ENCODE data around the gene ZNRF4.
"Not testable (repeated sequence)": the region's sequence is repeated elsewhere in the genome, so short reads cannot be mapped to it uniquely, and the experiment has no call there.

The ZNRF4 gene

DNA sequence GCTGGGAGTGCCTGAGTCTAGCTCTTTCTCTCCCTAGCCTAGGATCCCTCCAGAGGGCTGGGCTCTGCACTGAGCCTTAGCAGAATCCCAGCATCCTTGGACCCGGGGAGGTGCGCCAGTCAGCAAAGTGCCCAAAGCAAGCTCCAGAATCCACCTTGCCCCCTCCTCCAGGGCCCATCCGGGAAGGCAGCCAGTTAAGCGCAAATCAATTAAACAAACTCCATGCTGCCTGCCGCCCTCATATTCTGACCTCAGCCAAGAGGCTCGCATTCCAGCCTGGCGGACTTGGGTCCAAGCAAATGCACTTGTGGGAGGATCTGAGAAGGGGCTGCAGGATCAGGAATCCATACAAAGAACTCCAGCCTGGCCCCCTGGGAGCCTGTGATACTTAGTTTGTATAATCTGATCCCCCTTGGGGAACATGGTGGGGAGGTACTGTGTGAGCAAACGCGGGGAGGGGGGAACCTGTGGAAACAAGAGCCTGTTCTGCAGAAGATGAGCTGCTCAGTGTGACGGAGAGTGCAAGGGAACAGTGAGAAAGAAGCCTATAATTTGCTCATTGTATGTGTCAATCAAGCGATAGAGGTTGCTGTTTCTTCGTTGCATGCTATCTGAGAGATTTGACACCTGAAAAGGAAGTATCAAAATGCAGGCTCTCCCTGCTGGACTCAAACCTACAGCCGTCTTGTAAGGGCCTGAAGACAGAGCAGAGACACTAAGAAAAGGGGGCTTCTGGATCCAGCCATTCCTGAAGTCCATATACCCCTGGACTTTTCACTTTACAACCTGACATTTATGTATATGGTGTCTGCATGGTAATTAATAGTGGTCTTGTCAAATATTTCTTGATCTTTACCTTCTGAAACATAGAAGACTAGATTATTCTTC is 29.4 kb downstream of the ZNRF4 start:
- TF ChIP-seq YY1 (IDR thresholded peaks at IDR 0.05; ENCODE audit: insufficient read depth, insufficient read length): no peak
- TF ChIP-seq ZNF274 (IDR thresholded peaks at IDR 0.05; ENCODE audit: low read depth, low read length): no peak
- TF ChIP-seq SUZ12 (IDR thresholded peaks at IDR 0.05; ENCODE audit: extremely low read depth, insufficient read depth, insufficient read length): no peak
- peak; percentile 66 for DNase-seq (ENCODE audit: low read depth, low spot score)
- H3K9me3 ChIP-seq (ENCODE audit: insufficient read depth, low read length): peaks cover 24% of the 10 kb centered on the region; the same call in 1 of the 2 replicates
- no peaks in the 10 kb centered on the region for H3K36me3 ChIP-seq (ENCODE audit: insufficient read depth, insufficient read length, low read length)
- H3K4me1 ChIP-seq (ENCODE audit: insufficient read depth, insufficient read length): peaks cover 9% of the 10 kb centered on the region
- no peak overlapping the region for H3K9ac ChIP-seq (ENCODE audit: insufficient read length, low read depth)
- no peak overlapping the region for H3K4me3 ChIP-seq (ENCODE audit: insufficient read length, low read depth)
- H3K27me3 ChIP-seq (ENCODE audit: insufficient read depth, insufficient read length): peaks cover 4% of the 10 kb centered on the region

DNA sequence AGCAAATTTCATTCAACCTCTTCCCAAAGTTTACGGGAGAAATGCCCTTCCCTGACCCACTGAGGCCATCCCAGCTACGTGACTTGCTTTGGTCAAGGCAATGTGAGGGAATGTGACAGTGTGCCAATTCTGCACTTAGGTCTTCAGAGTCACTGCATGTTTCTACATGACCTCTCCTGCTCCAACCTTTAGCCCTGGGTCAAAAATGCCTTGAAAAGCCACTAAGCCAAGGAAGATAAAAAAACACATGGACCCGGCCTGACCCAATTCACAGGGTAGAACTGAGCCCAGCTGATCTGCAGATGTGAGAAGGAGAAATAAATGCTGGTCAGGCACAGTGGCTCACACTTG is 30.0 kb downstream of the ZNRF4 start:
- Histone ChIP-seq H3K36me3 (ENCODE audit: insufficient read depth, insufficient read length, low read length) (no peaks in the 10 kb centered on the region), H3K9me3 (ENCODE audit: insufficient read depth, low read length) (peaks cover 24% of the 10 kb centered on the region; the same call in 1 of the 2 replicates), H3K4me3 (ENCODE audit: insufficient read length, low read depth) (no peak overlapping the region), H3K4me1 (ENCODE audit: insufficient read depth, insufficient read length) (peaks cover 11% of the 10 kb centered on the region), H3K9ac (ENCODE audit: insufficient read length, low read depth) (no peak overlapping the region), H3K27me3 (ENCODE audit: insufficient read depth, insufficient read length) (peaks cover 8% of the 10 kb centered on the region)
- no peak for DNase-seq (ENCODE audit: low read depth, low spot score)
- no peak for TF ChIP-seq YY1 (IDR thresholded peaks at IDR 0.05; ENCODE audit: insufficient read depth, insufficient read length)
- no peak for TF ChIP-seq SUZ12 (IDR thresholded peaks at IDR 0.05; ENCODE audit: extremely low read depth, insufficient read depth, insufficient read length)
- no peak for TF ChIP-seq ZNF274 (IDR thresholded peaks at IDR 0.05; ENCODE audit: low read depth, low read length)

DNA sequence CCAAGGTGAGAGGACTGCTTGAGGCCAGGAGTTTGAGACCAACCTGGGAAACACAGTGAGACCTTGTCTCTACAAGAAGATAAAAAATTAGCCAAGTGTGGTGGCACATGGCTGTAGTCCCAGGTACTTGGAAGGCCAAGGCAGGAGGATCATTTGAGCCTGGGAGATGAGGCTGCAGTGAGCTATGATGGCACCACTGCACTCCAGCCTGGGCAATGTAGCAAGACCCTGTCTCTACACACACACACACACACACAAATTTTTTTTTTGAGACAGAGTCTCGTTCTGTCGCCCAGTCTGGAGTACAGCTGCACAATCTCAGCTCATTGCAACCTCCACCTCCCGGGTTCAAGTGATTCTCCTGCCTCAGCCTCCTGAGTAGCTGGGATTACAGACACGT is 30.4 kb downstream of the ZNRF4 start:
- peaks cover 22% of the 10 kb centered on the region; the same call in 1 of the 2 replicates for H3K9me3 ChIP-seq (ENCODE audit: insufficient read depth, low read length)
- H3K4me3 ChIP-seq (ENCODE audit: insufficient read length, low read depth); H3K36me3 ChIP-seq (ENCODE audit: insufficient read depth, insufficient read length, low read length); DNase-seq (ENCODE audit: low read depth, low spot score); H3K9ac ChIP-seq (ENCODE audit: insufficient read length, low read depth): not testable (repeated sequence)
- H3K27me3 ChIP-seq (ENCODE audit: insufficient read depth, insufficient read length): peaks cover 11% of the 10 kb centered on the region
- H3K4me1 ChIP-seq (ENCODE audit: insufficient read depth, insufficient read length): peaks cover 11% of the 10 kb centered on the region

DNA sequence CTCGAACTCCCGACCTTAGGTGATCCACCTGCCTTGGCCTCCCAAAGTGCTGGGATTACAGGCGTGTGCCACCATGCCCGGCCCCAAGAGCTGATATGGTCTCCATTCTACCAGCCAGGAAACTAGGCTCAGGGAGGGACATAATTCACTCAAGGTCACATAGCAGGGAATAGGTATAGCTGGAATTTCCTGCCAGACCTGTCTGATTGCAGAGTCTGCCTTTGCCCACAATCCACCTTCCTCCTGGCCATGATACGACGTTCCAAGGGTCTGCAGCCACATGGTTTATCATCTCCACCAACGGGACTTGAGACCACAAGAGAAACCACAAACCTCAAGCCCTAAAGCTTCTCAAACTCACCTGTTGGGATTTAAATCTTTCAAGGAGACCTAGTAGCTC is 32.0 kb downstream of the ZNRF4 start:
- no peak overlapping the region for H3K9ac ChIP-seq (ENCODE audit: insufficient read length, low read depth)
- H3K4me3 ChIP-seq (ENCODE audit: insufficient read length, low read depth): no peak overlapping the region
- no peak for DNase-seq (ENCODE audit: low read depth, low spot score)
- H3K9me3 ChIP-seq (ENCODE audit: insufficient read depth, low read length): peaks cover 7% of the 10 kb centered on the region; the same call in 1 of the 2 replicates
- peaks cover 15% of the 10 kb centered on the region for H3K4me1 ChIP-seq (ENCODE audit: insufficient read depth, insufficient read length)
- TF ChIP-seq SUZ12 (IDR thresholded peaks at IDR 0.05; ENCODE audit: extremely low read depth, insufficient read depth, insufficient read length): no peak
- TF ChIP-seq YY1 (IDR thresholded peaks at IDR 0.05; ENCODE audit: insufficient read depth, insufficient read length): no peak
- TF ChIP-seq ZNF274 (IDR thresholded peaks at IDR 0.05; ENCODE audit: low read depth, low read length): no peak
- no peaks in the 10 kb centered on the region for H3K36me3 ChIP-seq (ENCODE audit: insufficient read depth, insufficient read length, low read length)
- peaks cover 21% of the 10 kb centered on the region for H3K27me3 ChIP-seq (ENCODE audit: insufficient read depth, insufficient read length)

DNA sequence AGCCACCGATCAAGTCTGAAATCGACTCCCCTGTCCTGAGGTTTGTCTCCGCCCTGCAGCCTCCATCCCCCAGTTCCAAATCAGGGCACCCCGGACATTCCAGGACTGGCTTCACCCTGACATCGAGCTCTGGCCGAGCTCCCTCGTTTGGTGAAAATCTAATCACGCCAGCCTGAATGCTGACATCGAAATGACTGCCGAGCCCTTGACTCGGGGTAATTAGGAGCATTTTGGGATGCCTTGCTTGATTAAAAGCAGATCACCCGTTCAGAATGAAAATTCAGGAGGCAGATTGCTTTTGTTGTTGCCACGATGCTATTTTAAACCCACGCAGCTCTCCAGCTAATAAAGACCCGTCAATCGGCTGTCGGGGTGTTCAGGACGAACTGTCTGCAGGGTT is 34.3 kb downstream of the ZNRF4 start:
- Histone ChIP-seq H3K4me1 (ENCODE audit: insufficient read depth, insufficient read length) (peaks cover 14% of the 10 kb centered on the region), H3K9ac (ENCODE audit: insufficient read length, low read depth) (no peak overlapping the region), H3K36me3 (ENCODE audit: insufficient read depth, insufficient read length, low read length) (no peaks in the 10 kb centered on the region), H3K9me3 (ENCODE audit: insufficient read depth, low read length) (no peaks in the 10 kb centered on the region), H3K4me3 (ENCODE audit: insufficient read length, low read depth) (no peak overlapping the region), H3K27me3 (ENCODE audit: insufficient read depth, insufficient read length) (peaks cover 44% of the 10 kb centered on the region)
- no peak for TF ChIP-seq SUZ12 (IDR thresholded peaks at IDR 0.05; ENCODE audit: extremely low read depth, insufficient read depth, insufficient read length)
- TF ChIP-seq YY1 (IDR thresholded peaks at IDR 0.05; ENCODE audit: insufficient read depth, insufficient read length): no peak
- TF ChIP-seq ZNF274 (IDR thresholded peaks at IDR 0.05; ENCODE audit: low read depth, low read length): no peak
- no peak for DNase-seq (ENCODE audit: low read depth, low spot score)

DNA sequence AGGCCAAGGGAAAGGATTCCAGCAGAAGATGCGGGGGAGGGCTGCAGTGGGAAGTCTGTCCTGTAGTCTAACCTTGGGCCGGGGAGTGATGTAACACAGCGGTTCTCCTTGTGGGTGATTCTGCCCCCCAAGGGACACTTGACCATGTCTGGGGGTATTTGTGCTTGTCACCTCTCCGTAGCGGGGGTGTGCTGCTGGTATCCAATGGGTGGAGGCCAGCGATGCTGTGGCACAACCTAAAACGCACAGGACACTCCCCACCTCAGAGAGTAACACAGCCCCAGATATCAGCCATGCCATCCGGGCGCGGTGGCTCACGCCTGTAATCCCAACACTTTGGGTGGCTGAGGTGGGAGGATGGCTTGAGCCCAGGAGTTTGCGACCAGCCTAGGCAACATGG is 36.3 kb downstream of the ZNRF4 start:
- Histone ChIP-seq H3K9ac (ENCODE audit: insufficient read length, low read depth) (peak overlapping the region; percentile 32), H3K36me3 (ENCODE audit: insufficient read depth, insufficient read length, low read length) (no peaks in the 10 kb centered on the region), H3K4me1 (ENCODE audit: insufficient read depth, insufficient read length) (peaks cover 20% of the 10 kb centered on the region), H3K9me3 (ENCODE audit: insufficient read depth, low read length) (no peaks in the 10 kb centered on the region), H3K4me3 (ENCODE audit: insufficient read length, low read depth) (no peak overlapping the region), H3K27me3 (ENCODE audit: insufficient read depth, insufficient read length) (peaks cover 60% of the 10 kb centered on the region)
- no peak for DNase-seq (ENCODE audit: low read depth, low spot score)
- TF ChIP-seq YY1 (IDR thresholded peaks at IDR 0.05; ENCODE audit: insufficient read depth, insufficient read length) (no peak), SUZ12 (IDR thresholded peaks at IDR 0.05; ENCODE audit: extremely low read depth, insufficient read depth, insufficient read length) (no peak), ZNF274 (IDR thresholded peaks at IDR 0.05; ENCODE audit: low read depth, low read length) (no peak)

DNA sequence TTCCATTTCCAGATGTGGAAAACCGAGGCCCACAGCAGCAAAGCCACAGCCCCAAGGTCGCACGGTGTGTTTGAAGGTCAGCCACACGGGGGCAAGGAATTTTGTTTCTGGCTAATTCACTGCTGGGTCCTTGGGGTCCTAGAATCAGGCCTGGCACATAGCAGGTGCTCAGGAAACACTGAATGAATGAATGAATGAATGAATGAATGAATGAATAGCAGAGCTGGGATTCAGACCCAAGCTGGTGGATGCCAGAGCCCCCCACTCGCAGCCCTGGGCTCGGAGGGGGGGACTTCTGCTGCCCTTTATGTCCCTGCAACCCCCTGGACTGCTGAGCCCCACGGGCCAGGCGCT is 37.0 kb downstream of the ZNRF4 start:
- Histone ChIP-seq H3K27me3 (ENCODE audit: insufficient read depth, insufficient read length) (peaks cover 67% of the 10 kb centered on the region), H3K9ac (ENCODE audit: insufficient read length, low read depth) (no peak overlapping the region), H3K36me3 (ENCODE audit: insufficient read depth, insufficient read length, low read length) (no peaks in the 10 kb centered on the region), H3K4me3 (ENCODE audit: insufficient read length, low read depth) (no peak overlapping the region), H3K4me1 (ENCODE audit: insufficient read depth, insufficient read length) (peaks cover 22% of the 10 kb centered on the region), H3K9me3 (ENCODE audit: insufficient read depth, low read length) (no peaks in the 10 kb centered on the region)
- TF ChIP-seq YY1 (IDR thresholded peaks at IDR 0.05; ENCODE audit: insufficient read depth, insufficient read length) (no peak), SUZ12 (IDR thresholded peaks at IDR 0.05; ENCODE audit: extremely low read depth, insufficient read depth, insufficient read length) (no peak), ZNF274 (IDR thresholded peaks at IDR 0.05; ENCODE audit: low read depth, low read length) (no peak)
- DNase-seq (ENCODE audit: low read depth, low spot score): no peak

Data from NT2/D1 (cell line).